HepG2 (cell line): ENCODE measurements around the gene ENDOG. TPM values are rescaled to one million over a fixed set of nuclear protein-coding genes. Genes with fewer than 3 reads are reported as not detected.
A peak's percentile ranks its signal among the peaks of the same experiment; 100 is the strongest.

Experiments used
- ATAD3A ChIP-seq: sonication (generic); formaldehyde crosslinking; IDR thresholded peaks from 2 replicates; pipeline ENCODE4 v1.4.0; 2020; ENCODE audit warnings: missing genetic modification reagents
- ELF4 ChIP-seq: sonication (generic); formaldehyde crosslinking; IDR thresholded peaks from 2 replicates; pipeline ENCODE4 v1.5.0; 2020; ENCODE audit warnings: missing genetic modification reagents, mild to moderate bottlenecking, moderate library complexity, borderline replicate concordance
- FOSL2 ChIP-seq: sonication (generic); formaldehyde crosslinking; IDR thresholded peaks from 2 replicates; pipeline ENCODE4 v1.4.0; 2020; ENCODE audit warnings: missing genetic modification reagents
- HNF4A ChIP-seq: sonication (generic); formaldehyde crosslinking; IDR thresholded peaks from 2 replicates; pipeline ENCODE4 v1.4.0; 2020; ENCODE audit warnings: missing genetic modification reagents
- HNRNPUL1 ChIP-seq: fragments of 200-400 bp; formaldehyde crosslinking; IDR thresholded peaks from 2 replicates; pipeline ENCODE4 v1.6.1; 2017; ENCODE audit warnings: low read depth, mild to moderate bottlenecking, low read length, moderate library complexity
- IKZF1 ChIP-seq: fragments of 450-650 bp; IDR thresholded peaks from 2 replicates; pipeline ENCODE4 v1.7.1; 2016
- IRF2 ChIP-seq: IDR thresholded peaks from 2 replicates; pipeline ENCODE4 v1.6.1; 2018; ENCODE audit warnings: missing genetic modification reagents, missing compliant biosample characterization
- KAT7 ChIP-seq: IDR thresholded peaks from 2 replicates; pipeline ENCODE4 v1.6.1; 2018; ENCODE audit warnings: borderline replicate concordance, missing compliant biosample characterization
- KDM3A ChIP-seq: IDR thresholded peaks from 2 replicates; pipeline ENCODE4 v1.6.1; 2018; ENCODE audit warnings: low read depth, missing compliant biosample characterization
- NFKB2 ChIP-seq: sonication (generic); formaldehyde crosslinking; IDR thresholded peaks from 2 replicates; pipeline ENCODE4 v1.4.0; 2020; ENCODE audit warnings: missing genetic modification reagents, borderline replicate concordance
- PAWR ChIP-seq: sonication (generic); formaldehyde crosslinking; IDR thresholded peaks from 2 replicates; pipeline ENCODE4 v1.4.0; 2020; ENCODE audit warnings: missing genetic modification reagents, mild to moderate bottlenecking, borderline replicate concordance
- SKI ChIP-seq: fragments of 450-650 bp; IDR thresholded peaks from one replicate; pipeline ENCODE4 v1.6.1; 2018; ENCODE audit warnings: mild to moderate bottlenecking; ENCODE audit not compliant: partially characterized antibody
- SMARCE1 ChIP-seq: fragments of 450-650 bp; IDR thresholded peaks from 2 replicates; pipeline ENCODE4 v1.6.1; 2017; ENCODE audit warnings: borderline replicate concordance
- TGIF2 ChIP-seq: IDR thresholded peaks from 2 replicates; pipeline ENCODE4 v1.6.1; 2016; ENCODE audit warnings: control low read depth, missing compliant biosample characterization
- ZFP36L2 ChIP-seq: sonication (generic); formaldehyde crosslinking; IDR thresholded peaks from 2 replicates; pipeline ENCODE4 v1.4.0; 2020; ENCODE audit warnings: missing genetic modification reagents
- ZFP82 ChIP-seq: sonication (generic); formaldehyde crosslinking; IDR thresholded peaks from 2 replicates; pipeline ENCODE4 v1.5.1; 2020; ENCODE audit warnings: mild to moderate bottlenecking, missing genetic modification reagents, borderline replicate concordance
- ZNF3 ChIP-seq: IDR thresholded peaks from 2 replicates; pipeline ENCODE4 v1.7.0; 2017; ENCODE audit warnings: inconsistent platforms
- ZNF367 ChIP-seq: sonication (generic); formaldehyde crosslinking; IDR thresholded peaks from 2 replicates; pipeline ENCODE4 v1.4.0; 2020; ENCODE audit warnings: missing genetic modification reagents, borderline replicate concordance
- ZNF382 ChIP-seq: sonication (generic); formaldehyde crosslinking; IDR thresholded peaks from 2 replicates; pipeline ENCODE4 v1.5.0; 2020; ENCODE audit warnings: missing genetic modification reagents, mild to moderate bottlenecking, borderline replicate concordance
- ZNF468 ChIP-seq: sonication (generic); formaldehyde crosslinking; IDR thresholded peaks from 2 replicates; pipeline ENCODE4 v1.8.0; 2022; ENCODE audit warnings: mild to moderate bottlenecking, moderate library complexity, missing genetic modification reagents
- ZNF670 ChIP-seq: sonication (generic); formaldehyde crosslinking; IDR thresholded peaks from 2 replicates; pipeline ENCODE4 v1.8.0; 2022; ENCODE audit warnings: mild to moderate bottlenecking, missing genetic modification reagents, borderline replicate concordance
- ZZZ3 ChIP-seq: sonication (generic); formaldehyde crosslinking; IDR thresholded peaks from 2 replicates; pipeline ENCODE4 v1.4.0; 2020; ENCODE audit warnings: missing genetic modification reagents, mild to moderate bottlenecking, borderline replicate concordance
- polyA plus RNA-seq, 8 experiments: library from polyadenylated mRNA; depleted of rRNA in 3 of 8; stranded (reverse) in 7 of 8; unstranded in 1 of 8; fragments of >200 nt; fragmentation: Illumina TruSeq in 4 of 8; extraction: Trizol in 4 of 8; gene quantifications; 2 replicates each; pipeline versions ENCODE4 v1.2.1 to v1.2.3, GENCODE V29; 2011 to 2016; ENCODE audit warnings: low read depth in 4 of 8, missing spikeins in 1 of 8, mixed read lengths in 1 of 8; ENCODE audit not compliant: insufficient read depth in 1 of 8
- total RNA-seq, 5 experiments: library from RNA; depleted of rRNA; stranded (reverse); fragments of >200 nt; fragmentation: Illumina TruSeq; extraction: Trizol; gene quantifications; 2 replicates each; pipeline ENCODE4 v1.2.3, GENCODE V29; 2016; ENCODE audit warnings: low read depth in 1 of 5
- TF ChIP-seq, protein P1 (sequence below): IDR thresholded peaks from 2 replicates; pipeline ENCODE4 v1.6.1; 2016
- TF ChIP-seq, protein P2 (sequence below): sonication (generic); formaldehyde crosslinking; IDR thresholded peaks from 2 replicates; pipeline ENCODE4 v1.5.1; 2020; ENCODE audit warnings: missing genetic modification reagents, mild to moderate bottlenecking, borderline replicate concordance
- TF ChIP-seq, protein P3 (sequence below): sonication (generic); formaldehyde crosslinking; IDR thresholded peaks from 2 replicates; pipeline ENCODE4 v1.8.0; 2023; ENCODE audit warnings: mild to moderate bottlenecking, missing genetic modification reagents
- TF ChIP-seq, protein P4 (sequence below): sonication (generic); formaldehyde crosslinking; IDR thresholded peaks from 2 replicates; pipeline ENCODE4 v1.8.0; 2022; ENCODE audit warnings: mild to moderate bottlenecking, missing genetic modification reagents, moderate library complexity
- TF ChIP-seq, protein P5 (sequence below): sonication (generic); formaldehyde crosslinking; IDR thresholded peaks from 2 replicates; pipeline ENCODE4 v1.5.1; 2020; ENCODE audit warnings: mild to moderate bottlenecking, missing genetic modification reagents, borderline replicate concordance
- TF ChIP-seq, protein P6 (sequence below): IDR thresholded peaks from 2 replicates; pipeline ENCODE4 v1.6.1; 2016; ENCODE audit warnings: missing genetic modification reagents, missing compliant biosample characterization

The ENDOG gene
- total and polyA plus RNA-seq, 2 of the 13 experiments (the other 11 are each of a cell fraction or from before 2014, with no cell fraction given): 26.3 to 28.8 TPM

DNA sequence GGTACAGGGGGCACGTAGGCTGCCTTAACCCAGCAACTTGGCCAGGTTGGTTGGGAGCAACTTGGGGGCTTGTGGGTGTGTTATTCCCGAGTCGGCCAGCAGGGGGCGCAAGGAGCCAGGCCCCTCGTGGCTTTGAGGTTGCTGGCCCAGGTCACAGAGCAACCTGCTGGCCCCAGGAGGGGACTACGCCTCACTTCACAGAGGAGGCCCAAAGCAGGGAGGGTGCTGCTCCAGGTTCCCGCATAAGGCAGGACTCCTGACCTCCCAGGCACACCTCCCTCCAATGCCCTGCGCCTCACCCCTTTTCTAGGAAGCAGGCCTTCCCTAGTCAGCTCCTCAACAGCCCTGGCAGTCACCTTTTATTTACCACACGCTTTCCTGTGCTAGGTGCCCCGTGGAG is 45.3 kb downstream of the ENDOG start (continued):
- TF ChIP-seq, protein P1, sequence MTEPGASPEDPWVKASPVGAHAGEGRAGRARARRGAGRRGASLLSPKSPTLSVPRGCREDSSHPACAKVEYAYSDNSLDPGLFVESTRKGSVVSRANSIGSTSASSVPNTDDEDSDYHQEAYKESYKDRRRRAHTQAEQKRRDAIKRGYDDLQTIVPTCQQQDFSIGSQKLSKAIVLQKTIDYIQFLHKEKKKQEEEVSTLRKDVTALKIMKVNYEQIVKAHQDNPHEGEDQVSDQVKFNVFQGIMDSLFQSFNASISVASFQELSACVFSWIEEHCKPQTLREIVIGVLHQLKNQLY (CRISPR knock-in tag): no peak
- TF ChIP-seq ELF4 (CRISPR knock-in tag): no peak
- TF ChIP-seq, protein P2, sequence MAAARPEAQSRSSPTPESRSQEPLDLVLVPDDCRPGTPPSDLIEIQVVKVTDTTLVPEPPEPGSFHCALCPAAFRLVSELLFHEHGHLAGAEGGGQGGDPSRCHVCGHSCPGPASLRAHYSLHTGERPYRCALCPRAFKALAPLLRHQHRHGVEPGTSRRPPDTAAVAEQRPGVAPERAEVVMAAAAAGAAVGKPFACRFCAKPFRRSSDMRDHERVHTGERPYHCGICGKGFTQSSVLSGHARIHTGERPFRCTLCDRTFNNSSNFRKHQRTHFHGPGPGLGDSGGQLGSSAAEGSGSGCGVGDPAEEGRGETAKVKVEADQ: no peak
- TF ChIP-seq ZNF382 (CRISPR knock-in tag): no peak
- peak; percentile 59; the same call in 1 of the 2 replicates for TF ChIP-seq KDM3A (CRISPR knock-in tag)
- TF ChIP-seq, protein P3, sequence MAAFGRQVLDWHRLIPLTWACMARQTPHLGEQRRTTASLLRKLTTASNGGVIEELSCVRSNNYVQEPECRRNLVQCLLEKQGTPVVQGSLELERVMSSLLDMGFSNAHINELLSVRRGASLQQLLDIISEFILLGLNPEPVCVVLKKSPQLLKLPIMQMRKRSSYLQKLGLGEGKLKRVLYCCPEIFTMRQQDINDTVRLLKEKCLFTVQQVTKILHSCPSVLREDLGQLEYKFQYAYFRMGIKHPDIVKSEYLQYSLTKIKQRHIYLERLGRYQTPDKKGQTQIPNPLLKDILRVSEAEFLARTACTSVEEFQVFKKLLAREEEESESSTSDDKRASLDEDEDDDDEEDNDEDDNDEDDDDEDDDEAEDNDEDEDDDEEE: no peak
- TF ChIP-seq, protein P4, sequence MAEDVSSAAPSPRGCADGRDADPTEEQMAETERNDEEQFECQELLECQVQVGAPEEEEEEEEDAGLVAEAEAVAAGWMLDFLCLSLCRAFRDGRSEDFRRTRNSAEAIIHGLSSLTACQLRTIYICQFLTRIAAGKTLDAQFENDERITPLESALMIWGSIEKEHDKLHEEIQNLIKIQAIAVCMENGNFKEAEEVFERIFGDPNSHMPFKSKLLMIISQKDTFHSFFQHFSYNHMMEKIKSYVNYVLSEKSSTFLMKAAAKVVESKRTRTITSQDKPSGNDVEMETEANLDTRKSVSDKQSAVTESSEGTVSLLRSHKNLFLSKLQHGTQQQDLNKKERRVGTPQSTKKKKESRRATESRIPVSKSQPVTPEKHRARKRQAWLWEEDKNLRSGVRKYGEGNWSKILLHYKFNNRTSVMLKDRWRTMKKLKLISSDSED (CRISPR knock-in tag): no peak
- TF ChIP-seq ZNF3 (CRISPR knock-in tag): no peak
- TF ChIP-seq, protein P5, sequence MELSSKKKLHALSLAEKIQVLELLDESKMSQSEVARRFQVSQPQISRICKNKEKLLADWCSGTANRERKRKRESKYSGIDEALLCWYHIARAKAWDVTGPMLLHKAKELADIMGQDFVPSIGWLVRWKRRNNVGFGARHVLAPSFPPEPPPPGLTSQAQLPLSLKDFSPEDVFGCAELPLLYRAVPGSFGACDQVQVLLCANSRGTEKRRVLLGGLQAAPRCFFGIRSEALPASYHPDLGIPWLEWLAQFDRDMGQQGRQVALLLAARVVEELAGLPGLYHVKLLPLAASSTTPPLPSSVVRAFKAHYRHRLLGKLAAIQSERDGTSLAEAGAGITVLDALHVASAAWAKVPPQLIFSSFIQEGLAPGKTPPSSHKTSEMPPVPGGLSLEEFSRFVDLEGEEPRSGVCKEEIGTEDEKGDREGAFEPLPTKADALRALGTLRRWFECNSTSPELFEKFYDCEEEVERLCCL (CRISPR knock-in tag): 0 out of 2 replicates have a peak, but pooled peaks have one; percentile 60
- no peak for TF ChIP-seq ZFP36L2
- TF ChIP-seq IRF2 (CRISPR knock-in tag): no peak
- TF ChIP-seq SMARCE1: no peak
- TF ChIP-seq, protein P6, sequence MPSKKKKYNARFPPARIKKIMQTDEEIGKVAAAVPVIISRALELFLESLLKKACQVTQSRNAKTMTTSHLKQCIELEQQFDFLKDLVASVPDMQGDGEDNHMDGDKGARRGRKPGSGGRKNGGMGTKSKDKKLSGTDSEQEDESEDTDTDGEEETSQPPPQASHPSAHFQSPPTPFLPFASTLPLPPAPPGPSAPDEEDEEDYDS (CRISPR knock-in tag): peak; percentile 28; the same call in 1 of the 2 replicates
- TF ChIP-seq ZNF468: no peak
- no peak for TF ChIP-seq PAWR (CRISPR knock-in tag)
- TF ChIP-seq SKI: no peak
- TF ChIP-seq ATAD3A (CRISPR knock-in tag): no peak
- TF ChIP-seq ZFP82: no peak
- TF ChIP-seq NFKB2 (CRISPR knock-in tag): 0 out of 2 replicates have a peak, but pooled peaks have one; percentile 36
- TF ChIP-seq TGIF2 (CRISPR knock-in tag): peak; percentile 50; the same call in 1 of the 2 replicates
- no peak for TF ChIP-seq KAT7 (CRISPR knock-in tag)
- no peak for TF ChIP-seq IKZF1
- peak; percentile 37; the same call in 1 of the 2 replicates for TF ChIP-seq FOSL2 (CRISPR knock-in tag)
- no peak for TF ChIP-seq ZNF367 (CRISPR knock-in tag)
- no peak for TF ChIP-seq ZNF670 (CRISPR knock-in tag)
- TF ChIP-seq HNF4A (CRISPR knock-in tag): peak; percentile 55
- TF ChIP-seq ZZZ3 (CRISPR knock-in tag): no peak
- no peak for TF ChIP-seq HNRNPUL1
